Trophoblast cell (in vitro differentiated cells and primary cell): Measurements from ENCODE around the gene TCERG1L.

Experiments used
- DNase-seq, 2 donors: peaks; one replicate each; pipeline ENCODE4 v3.0.0-alpha.2; 2016
- H2AFZ ChIP-seq: 2 replicates; pipeline ENCODE4 v1.6.1; 2013; ENCODE audit warnings: low read length, moderate library complexity, mild to moderate bottlenecking; ENCODE audit not compliant: insufficient read depth, poor library complexity
- H2AK5ac ChIP-seq: 2 replicates; pipeline ENCODE4 v1.6.1; 2013; ENCODE audit warnings: mild to moderate bottlenecking, low read length
- H2BK120ac ChIP-seq: 2 replicates; pipeline ENCODE4 v1.6.1; 2013; ENCODE audit warnings: low read length, mild to moderate bottlenecking, moderate library complexity; ENCODE audit not compliant: insufficient read depth, poor library complexity
- H2BK12ac ChIP-seq: 2 replicates; pipeline ENCODE4 v1.6.1; 2013; ENCODE audit warnings: mild to moderate bottlenecking, low read length, moderate library complexity
- H2BK5ac ChIP-seq: 2 replicates; pipeline ENCODE4 v1.6.1; 2013; ENCODE audit warnings: low read length, low read depth, moderate library complexity, mild to moderate bottlenecking; ENCODE audit not compliant: poor library complexity
- H3K14ac ChIP-seq: 2 replicates; pipeline ENCODE4 v1.6.1; 2013; ENCODE audit warnings: mild to moderate bottlenecking, low read length
- H3K18ac ChIP-seq: 2 replicates; pipeline ENCODE4 v1.6.1; 2013; ENCODE audit warnings: mild to moderate bottlenecking, low read length
- H3K23ac ChIP-seq: 2 replicates; pipeline ENCODE4 v1.6.1; 2013; ENCODE audit warnings: low read length
- H3K27ac ChIP-seq: 2 replicates; pipeline ENCODE4 v1.5.1; 2013; ENCODE audit warnings: low read depth, mild to moderate bottlenecking, inconsistent platforms, low read length, moderate library complexity
- H3K27me3 ChIP-seq: 2 replicates; pipeline ENCODE4 v1.6.1; 2013; ENCODE audit warnings: inconsistent platforms, mild to moderate bottlenecking, low read length, moderate library complexity; ENCODE audit not compliant: insufficient read depth
- H3K36me3 ChIP-seq, 2 experiments: 1 replicate in 1 of 2; 2 replicates in 1 of 2; pipeline ENCODE4 v1.6.1; 2013; ENCODE audit warnings: low read length in 2 of 2, mild to moderate bottlenecking in 2 of 2, moderate library complexity in 1 of 2; ENCODE audit not compliant: insufficient read depth in 2 of 2, control insufficient read depth in 1 of 2
- H3K4ac ChIP-seq: 2 replicates; pipeline ENCODE4 v1.6.1; 2013; ENCODE audit warnings: low read depth, mild to moderate bottlenecking, low read length, moderate library complexity
- H3K4me1 ChIP-seq, 2 experiments: 1 replicate in 1 of 2; 2 replicates in 1 of 2; pipeline ENCODE4 v1.6.1; 2013; ENCODE audit warnings: low read length in 2 of 2, mild to moderate bottlenecking in 2 of 2, moderate library complexity in 1 of 2; ENCODE audit not compliant: insufficient read depth in 2 of 2, control insufficient read depth in 1 of 2
- H3K4me2 ChIP-seq: 2 replicates; pipeline ENCODE4 v1.6.1; 2013; ENCODE audit warnings: inconsistent platforms, mild to moderate bottlenecking, low read length, moderate library complexity
- H3K4me3 ChIP-seq: 2 replicates; pipeline ENCODE4 v1.5.1; 2013; ENCODE audit warnings: mild to moderate bottlenecking, low read depth, low read length, inconsistent platforms
- H3K79me1 ChIP-seq: one replicate; pipeline ENCODE4 v1.6.1; 2013; ENCODE audit warnings: low read length
- H3K79me2 ChIP-seq: 2 replicates; pipeline ENCODE4 v1.6.1; 2013; ENCODE audit warnings: low read length, mild to moderate bottlenecking; ENCODE audit not compliant: control insufficient read depth, insufficient read depth, poor library complexity
- H3K9ac ChIP-seq: 2 replicates; pipeline ENCODE4 v1.6.1; 2013; ENCODE audit warnings: mild to moderate bottlenecking, low read length
- H3K9me3 ChIP-seq: 2 replicates; pipeline ENCODE4 v1.6.1; 2013; ENCODE audit warnings: low read depth, mild to moderate bottlenecking, control low read depth, inconsistent platforms, low read length; ENCODE audit not compliant: insufficient read depth
- H4K12ac ChIP-seq: 2 replicates; pipeline ENCODE4 v1.6.1; 2013; ENCODE audit warnings: low read depth, mild to moderate bottlenecking, low read length, moderate library complexity
- H4K8ac ChIP-seq: 2 replicates; pipeline ENCODE4 v1.6.1; 2013; ENCODE audit warnings: low read depth, mild to moderate bottlenecking, low read length, moderate library complexity
- H4K91ac ChIP-seq: one replicate; pipeline ENCODE4 v1.6.1; 2013; ENCODE audit warnings: low read depth, mild to moderate bottlenecking, low read length, moderate library complexity
- WGBS: extraction: QIAGEN DNeasy Blood & Tissue Kit; methylation state at CpG from one replicate; pipeline ENCODE4 v1.1.7; 2013; ENCODE audit warnings: missing lambda C conversion rate; ENCODE audit not compliant: insufficient read length, insufficient coverage; ENCODE audit errors: extremely low coverage; 5-methylcytosine and 5-hydroxymethylcytosine counted together

Gene TCERG1L

DNA sequence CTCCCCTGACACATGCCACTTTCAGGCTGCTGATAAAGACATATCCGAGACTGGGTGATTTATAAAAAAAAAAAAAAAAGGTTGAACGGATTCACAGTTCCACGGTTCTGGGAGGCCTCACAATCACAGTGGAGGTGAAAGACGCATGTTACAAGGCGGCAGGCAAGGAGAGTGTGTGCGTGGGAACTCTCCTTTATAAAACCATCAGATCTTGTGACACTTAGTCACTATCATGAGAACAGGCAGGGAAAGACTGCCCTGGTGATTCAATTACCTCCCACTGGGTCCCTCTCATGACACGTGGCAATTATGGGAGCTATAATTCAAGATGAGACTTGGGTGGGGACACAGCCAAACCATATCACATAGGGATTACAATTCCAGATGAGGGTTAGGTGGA lies 181.5 kb downstream of the TCERG1L start:
- no peak overlapping the region for H3K14ac ChIP-seq
- H3K79me2 ChIP-seq, result no peaks in the 10 kb centered on the region

DNA sequence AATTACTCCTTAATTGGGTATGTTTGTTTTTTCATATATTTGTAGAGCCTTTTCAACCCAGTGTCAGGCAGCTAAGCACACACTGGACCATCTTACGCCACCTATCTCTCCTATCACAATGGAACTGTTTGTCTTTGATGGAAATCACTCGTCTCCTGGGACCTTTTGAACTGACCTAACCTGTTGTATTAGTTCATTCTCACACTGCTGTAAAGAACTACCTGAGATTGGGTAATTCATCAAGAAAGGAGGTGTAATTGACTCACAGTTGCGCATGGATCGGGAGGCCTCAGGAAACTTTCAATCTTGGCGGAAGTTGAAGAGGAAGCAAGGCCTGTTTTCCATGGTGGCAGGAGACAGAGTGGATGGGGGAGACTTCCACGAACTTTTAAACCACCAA lies 182.0 kb downstream of the TCERG1L start:
- H3K27me3 ChIP-seq, result no peaks in the 10 kb centered on the region
- peak; percentile 47 to 94 for DNase-seq
- peaks cover 11% of the 10 kb centered on the region for H3K79me1 ChIP-seq
- no peak overlapping the region for H2BK120ac ChIP-seq
- H3K23ac ChIP-seq, result no peak overlapping the region
- H4K91ac ChIP-seq, result no peak overlapping the region
- no peak overlapping the region for H2BK5ac ChIP-seq
- H4K12ac ChIP-seq, result no peak overlapping the region
- peaks cover 2% of the 10 kb centered on the region for H3K9me3 ChIP-seq
- no peak overlapping the region for H3K4ac ChIP-seq
- no peak overlapping the region for H2AK5ac ChIP-seq
- no peak overlapping the region for H2AFZ ChIP-seq
- no peak overlapping the region for H3K4me2 ChIP-seq
- H3K14ac ChIP-seq, result no peak overlapping the region
- no peak overlapping the region for H3K27ac ChIP-seq
- no peak overlapping the region for H3K9ac ChIP-seq
- no peak overlapping the region for H2BK12ac ChIP-seq
- H3K4me3 ChIP-seq, result no peak overlapping the region
- H3K79me2 ChIP-seq, result no peaks in the 10 kb centered on the region
- peaks cover 6 to 8% of the 10 kb centered on the region in 2 experiments for H3K36me3 ChIP-seq
- H4K8ac ChIP-seq, result no peak overlapping the region
- no peak overlapping the region for H3K18ac ChIP-seq
- H3K4me1 ChIP-seq, result peaks cover 17 to 26% of the 10 kb centered on the region in 2 experiments
- no CpG with 5 or more reads among the region's 6 CpGs for WGBS

More for the DNA sequence above, 181.5 kb downstream of the TCERG1L start:
- Histone ChIP-seq H4K91ac (no peak overlapping the region), H3K79me1 (peaks cover 11% of the 10 kb centered on the region), H2AK5ac (no peak overlapping the region), H3K27me3 (no peaks in the 10 kb centered on the region), H4K8ac (no peak overlapping the region), H3K4me3 (no peak overlapping the region), H2BK5ac (no peak overlapping the region), H3K18ac (no peak overlapping the region), H2BK12ac (no peak overlapping the region), H3K4me2 (no peak overlapping the region), H3K4me1 (peaks cover 17 to 26% of the 10 kb centered on the region in 2 experiments), H2AFZ (no peak overlapping the region), H3K4ac (no peak overlapping the region), H3K23ac (no peak overlapping the region), H3K9ac (no peak overlapping the region), H3K9me3 (peaks cover 2% of the 10 kb centered on the region), H3K36me3 (peaks cover 7 to 8% of the 10 kb centered on the region in 2 experiments), H3K27ac (no peak overlapping the region), H2BK120ac (no peak overlapping the region), H4K12ac (no peak overlapping the region)
- no CpG with 5 or more reads among the region's 7 CpGs for WGBS
- DNase-seq, result no peak

DNA sequence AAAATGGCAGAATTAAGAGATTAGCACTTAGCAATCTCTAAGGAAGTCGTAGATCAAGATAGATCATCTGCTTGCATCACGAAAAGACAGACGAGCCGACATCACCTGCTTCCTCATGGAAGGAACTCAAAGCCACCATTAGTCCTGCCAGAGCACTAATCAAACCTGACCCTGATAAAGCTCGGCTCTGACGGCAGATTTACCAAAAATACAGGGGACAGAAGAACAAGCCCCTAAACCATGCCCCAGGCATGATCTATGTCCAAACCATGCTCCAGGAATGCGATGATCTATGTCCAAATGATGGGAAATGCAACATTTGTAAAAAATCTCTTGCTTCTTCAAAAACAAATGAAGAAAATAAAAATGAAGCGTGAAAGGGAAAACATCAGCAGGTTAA lies 182.8 kb downstream of the TCERG1L start:
- Histone ChIP-seq H3K79me1 (peaks cover 11% of the 10 kb centered on the region), H3K23ac (no peak overlapping the region), H3K4ac (no peak overlapping the region), H3K27me3 (no peaks in the 10 kb centered on the region), H2BK120ac (no peak overlapping the region), H3K27ac (no peak overlapping the region), H3K4me1 (peaks cover 17 to 26% of the 10 kb centered on the region in 2 experiments), H3K36me3 (peaks cover 5 to 6% of the 10 kb centered on the region in 2 experiments), H3K79me2 (no peaks in the 10 kb centered on the region), H3K18ac (no peak overlapping the region), H4K12ac (no peak overlapping the region), H4K8ac (no peak overlapping the region), H3K4me3 (no peak overlapping the region), H3K14ac (no peak overlapping the region), H3K9ac (no peak overlapping the region), H2AFZ (no peak overlapping the region), H3K4me2 (no peak overlapping the region), H4K91ac (no peak overlapping the region), H2AK5ac (no peak overlapping the region), H2BK5ac (no peak overlapping the region), H3K9me3 (peaks cover 2% of the 10 kb centered on the region), H2BK12ac (no peak overlapping the region)
- no CpG with 5 or more reads among the region's 8 CpGs for WGBS
- peak; percentile 55 to 89 for DNase-seq

DNA sequence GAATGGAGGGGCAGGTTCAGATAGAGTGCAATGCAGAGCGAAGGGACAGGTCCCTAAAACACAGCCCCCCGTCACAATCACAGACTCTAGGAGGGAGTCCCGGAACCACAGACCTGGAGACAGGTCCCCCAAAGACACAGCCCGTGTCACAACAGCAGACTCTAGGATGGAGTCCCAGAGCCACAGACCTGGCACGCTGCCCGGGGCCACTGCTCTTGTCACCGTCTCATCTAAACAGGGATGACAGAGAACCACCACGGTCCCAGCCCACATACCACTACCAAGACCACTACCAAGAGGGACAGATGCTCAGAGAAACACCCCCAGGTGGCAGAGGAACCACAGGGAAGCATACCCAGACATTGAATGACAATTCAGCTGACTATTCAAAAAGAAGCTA lies 183.9 kb downstream of the TCERG1L start:
- Histone ChIP-seq H3K27me3 (no peaks in the 10 kb centered on the region), H4K91ac (peak overlapping the region; percentile 78), H3K4me1 (peaks cover 17 to 26% of the 10 kb centered on the region in 2 experiments), H3K23ac (no peak overlapping the region), H3K79me2 (no peaks in the 10 kb centered on the region), H3K9ac (no peak overlapping the region), H3K79me1 (peaks cover 11% of the 10 kb centered on the region), H3K9me3 (peaks cover 5% of the 10 kb centered on the region), H3K14ac (peak overlapping the region; percentile 86), H4K8ac (peak overlapping the region; percentile 55), H2BK12ac (peak overlapping the region; percentile 81), H2AFZ (no peak overlapping the region), H4K12ac (no peak overlapping the region), H2BK120ac (peak overlapping the region; percentile 50), H3K4me2 (no peak overlapping the region), H3K27ac (no peak overlapping the region), H2AK5ac (peak overlapping the region; percentile 86), H3K4ac (no peak overlapping the region), H3K4me3 (no peak overlapping the region), H2BK5ac (no peak overlapping the region), H3K18ac (peak overlapping the region; percentile 67), H3K36me3 (peaks cover under 1 to 9% of the 10 kb centered on the region in 2 experiments)
- WGBS, result no CpG with 5 or more reads among the region's 8 CpGs
- no peak for DNase-seq
